ENCODE results near the gene CRYGN.

CRYGN gene

DNA sequence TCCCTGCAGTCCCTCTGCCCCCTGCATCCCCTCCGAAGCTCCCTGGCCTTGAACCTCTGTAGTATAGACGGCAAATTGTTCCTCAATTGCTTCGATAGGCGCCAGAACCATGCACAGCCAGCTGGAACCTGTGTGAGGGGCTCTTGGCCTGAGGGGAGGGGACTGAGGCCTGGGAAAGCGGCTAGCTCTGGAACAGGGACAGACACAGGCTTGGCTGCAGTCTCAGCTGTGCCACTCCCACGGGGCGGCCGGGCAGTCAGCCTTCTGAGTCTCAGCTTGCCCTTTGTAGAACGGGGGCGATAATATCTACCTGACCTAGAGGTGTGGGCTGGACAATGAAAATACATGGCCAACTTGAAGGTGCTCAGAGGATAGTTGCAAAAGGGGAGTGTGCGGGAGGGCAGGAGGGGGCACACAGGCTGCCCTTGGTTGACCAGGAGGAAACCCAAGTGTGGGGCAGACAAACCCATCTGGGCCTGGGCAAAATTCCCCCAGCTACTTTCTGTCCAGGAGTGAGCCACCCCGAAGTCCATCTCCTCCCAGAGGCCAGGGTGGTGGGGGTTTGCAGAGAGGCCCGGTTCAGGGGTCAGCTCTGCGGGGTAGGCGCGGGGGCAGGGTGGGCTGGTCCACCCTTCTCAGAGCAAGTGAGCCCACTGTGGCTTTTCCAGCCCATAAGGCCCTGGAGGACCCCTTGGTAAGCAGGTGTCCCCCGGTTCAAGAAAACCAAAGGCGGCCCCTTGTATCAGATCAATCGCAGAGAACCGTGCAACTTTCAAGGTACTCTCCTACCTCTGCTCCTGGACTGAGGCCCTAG, 4.6 kb downstream of the CRYGN start:
- Histone ChIP-seq H3K9ac (ENCODE audit: low read length in 5 of 5) (no peak overlapping the region), H3K4me3 (ENCODE audit: low read depth in 1 of 5, low read length in 5 of 5) (no peak overlapping the region), H3K4me1 (ENCODE audit: control insufficient read depth in 5 of 5, insufficient read depth in 5 of 5, low read length in 5 of 5) (peaks cover 0 to 17% (median 10%) of the 10 kb centered on the region in 5 donors), H3K27me3 (ENCODE audit: control insufficient read depth in 5 of 5, insufficient read depth in 4 of 5, low read length in 5 of 5) (peaks cover 0 to 7% (median 0%) of the 10 kb centered on the region in 5 donors), H3K27ac (ENCODE audit: low read depth, low read length) (no peak overlapping the region), H3K9me3 (ENCODE audit: control insufficient read depth in 5 of 5, low read length in 5 of 5) (no peaks in the 10 kb centered on the region), H3K36me3 (ENCODE audit: control insufficient read depth in 5 of 5, insufficient read depth in 5 of 5, low read length in 5 of 5) (no peaks in the 10 kb centered on the region)

DNA sequence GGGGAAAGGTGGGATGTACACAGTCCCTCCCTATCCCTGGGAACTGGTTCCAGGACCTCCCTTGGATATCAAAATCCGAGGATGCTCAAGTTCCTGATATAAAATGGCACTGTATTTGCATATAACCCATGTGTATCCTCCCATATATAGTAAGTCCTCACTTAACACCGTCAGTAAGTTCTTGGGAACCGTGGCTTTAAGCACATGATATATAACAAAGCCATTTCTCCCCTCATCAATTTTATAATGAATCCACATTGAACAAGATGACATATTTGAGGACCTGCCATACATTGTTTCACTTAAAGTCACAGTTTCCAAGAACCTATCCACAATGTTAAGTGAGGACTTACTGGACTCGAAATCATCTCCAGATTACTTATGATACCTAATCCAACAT, 5.4 kb downstream of the CRYGN start:
- peaks cover 0 to 2% (median 0%) of the 10 kb centered on the region in 5 donors for H3K27me3 ChIP-seq (ENCODE audit: control insufficient read depth in 5 of 5, insufficient read depth in 4 of 5, low read length in 5 of 5)
- H3K9ac ChIP-seq (ENCODE audit: low read length in 5 of 5): no peak overlapping the region
- peaks cover 0 to 17% (median 9%) of the 10 kb centered on the region in 5 donors for H3K4me1 ChIP-seq (ENCODE audit: control insufficient read depth in 5 of 5, insufficient read depth in 5 of 5, low read length in 5 of 5)
- H3K4me3 ChIP-seq (ENCODE audit: low read depth in 1 of 5, low read length in 5 of 5): no peak overlapping the region
- H3K36me3 ChIP-seq (ENCODE audit: control insufficient read depth in 5 of 5, insufficient read depth in 5 of 5, low read length in 5 of 5): no peaks in the 10 kb centered on the region
- H3K27ac ChIP-seq (ENCODE audit: low read depth, low read length): no peak overlapping the region
- H3K9me3 ChIP-seq (ENCODE audit: control insufficient read depth in 5 of 5, low read length in 5 of 5): no peaks in the 10 kb centered on the region

DNA sequence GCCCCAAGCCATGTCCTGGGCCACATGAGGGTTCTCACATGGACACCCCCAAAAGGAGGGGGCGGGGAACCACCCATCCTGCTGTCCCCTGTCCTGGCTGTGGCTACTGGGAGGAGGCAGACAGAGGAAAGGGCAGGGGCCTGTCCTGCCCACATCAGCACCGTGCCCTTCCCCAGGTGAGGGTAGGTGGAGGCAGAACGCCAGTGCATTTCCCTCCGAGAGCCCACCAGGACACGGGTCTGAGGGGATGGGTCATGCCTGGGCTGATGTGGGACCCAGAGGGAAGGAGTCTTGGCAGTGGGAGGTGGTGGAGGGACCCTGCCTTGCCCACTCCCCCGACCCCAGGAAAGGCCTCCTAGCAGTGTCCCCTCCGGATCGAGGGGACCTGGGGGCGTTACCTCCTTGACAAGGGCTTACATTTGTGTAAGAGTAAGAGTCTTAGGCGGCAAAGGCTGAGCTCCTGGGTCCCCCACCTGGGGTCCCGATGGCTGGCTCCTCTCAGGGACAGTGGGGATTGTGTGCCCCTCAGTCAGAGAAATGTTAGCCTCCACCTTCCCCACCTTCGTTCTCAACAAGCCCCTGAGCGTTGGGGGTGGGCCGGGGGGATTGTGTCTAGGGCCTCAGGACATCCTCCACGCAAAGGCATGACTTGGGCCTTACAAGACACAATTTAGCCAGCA, 6.1 kb downstream of the CRYGN start:
- Histone ChIP-seq H3K36me3 (ENCODE audit: control insufficient read depth in 5 of 5, insufficient read depth in 5 of 5, low read length in 5 of 5) (no peaks in the 10 kb centered on the region), H3K4me1 (ENCODE audit: control insufficient read depth in 5 of 5, insufficient read depth in 5 of 5, low read length in 5 of 5) (peaks cover 3 to 22% (median 14%) of the 10 kb centered on the region in 5 donors), H3K9ac (ENCODE audit: low read length in 5 of 5) (no peak overlapping the region), H3K27me3 (ENCODE audit: control insufficient read depth in 5 of 5, insufficient read depth in 4 of 5, low read length in 5 of 5) (no peaks in the 10 kb centered on the region), H3K9me3 (ENCODE audit: control insufficient read depth in 5 of 5, low read length in 5 of 5) (no peaks in the 10 kb centered on the region), H3K27ac (ENCODE audit: low read depth, low read length) (no peak overlapping the region), H3K4me3 (ENCODE audit: low read depth in 1 of 5, low read length in 5 of 5) (no peak overlapping the region)

- Histone ChIP-seq H3K27me3 (ENCODE audit: control insufficient read depth in 5 of 5, insufficient read depth in 4 of 5, low read length in 5 of 5) (no peaks in the 10 kb centered on the region), H3K36me3 (ENCODE audit: control insufficient read depth in 5 of 5, insufficient read depth in 5 of 5, low read length in 5 of 5) (no peaks in the 10 kb centered on the region), H3K9me3 (ENCODE audit: control insufficient read depth in 5 of 5, low read length in 5 of 5) (no peaks in the 10 kb centered on the region), H3K27ac (ENCODE audit: low read depth, low read length) (no peak overlapping the region), H3K4me3 (ENCODE audit: low read depth in 1 of 5, low read length in 5 of 5) (no peak overlapping the region), H3K9ac (ENCODE audit: low read length in 5 of 5) (no peak overlapping the region), H3K4me1 (ENCODE audit: control insufficient read depth in 5 of 5, insufficient read depth in 5 of 5, low read length in 5 of 5) (peaks cover 4 to 32% (median 23%) of the 10 kb centered on the region in 5 donors)
Measured at GRCh38 chr7:151432658-151433521, 7.1 kb downstream of the CRYGN start.

DNA sequence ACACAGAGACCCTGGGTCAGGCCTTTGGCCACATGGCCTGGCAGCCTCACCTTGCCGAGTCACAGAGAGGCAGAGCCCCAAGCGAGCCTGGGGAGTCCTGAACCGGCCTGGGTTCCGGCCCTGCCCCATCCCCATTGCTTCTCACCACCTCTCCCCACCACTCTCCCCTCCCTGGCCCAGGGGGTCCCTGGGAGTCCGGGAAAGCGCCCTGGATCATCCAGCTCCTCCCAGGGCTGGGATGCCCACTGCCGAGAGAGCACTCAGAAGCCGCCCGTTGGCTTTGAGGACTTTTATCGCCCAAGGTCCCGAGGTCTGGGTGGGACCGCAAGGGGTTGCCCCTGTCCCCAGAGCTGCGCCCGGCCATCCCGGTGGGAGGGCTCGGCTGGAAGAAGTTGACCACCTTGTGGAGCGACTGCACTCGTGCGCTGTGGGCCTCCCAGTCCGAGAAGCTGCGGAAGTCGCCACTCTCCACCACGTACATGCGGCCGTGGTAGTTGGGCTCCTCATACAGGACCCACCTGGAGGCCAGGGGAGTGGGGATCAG, 8.1 kb downstream of the CRYGN start:
- no peak overlapping the region for H3K9ac ChIP-seq (ENCODE audit: low read length in 5 of 5)
- no peaks in the 10 kb centered on the region for H3K36me3 ChIP-seq (ENCODE audit: control insufficient read depth in 5 of 5, insufficient read depth in 5 of 5, low read length in 5 of 5)
- peaks cover 4 to 43% (median 34%) of the 10 kb centered on the region in 5 donors for H3K4me1 ChIP-seq (ENCODE audit: control insufficient read depth in 5 of 5, insufficient read depth in 5 of 5, low read length in 5 of 5)
- H3K9me3 ChIP-seq (ENCODE audit: control insufficient read depth in 5 of 5, low read length in 5 of 5): no peaks in the 10 kb centered on the region
- H3K27me3 ChIP-seq (ENCODE audit: control insufficient read depth in 5 of 5, insufficient read depth in 4 of 5, low read length in 5 of 5): no peaks in the 10 kb centered on the region
- H3K27ac ChIP-seq (ENCODE audit: low read depth, low read length): no peak overlapping the region
- H3K4me3 ChIP-seq (ENCODE audit: low read depth in 1 of 5, low read length in 5 of 5): no peak overlapping the region

GRCh38 chr7:151431281-151431767, 8.6 kb downstream of the CRYGN start:
- no peak overlapping the region for H3K27ac ChIP-seq (ENCODE audit: low read depth, low read length)
- no peak overlapping the region for H3K4me3 ChIP-seq (ENCODE audit: low read depth in 1 of 5, low read length in 5 of 5)
- no peaks in the 10 kb centered on the region for H3K9me3 ChIP-seq (ENCODE audit: control insufficient read depth in 5 of 5, low read length in 5 of 5)
- H3K9ac ChIP-seq (ENCODE audit: low read length in 5 of 5): no peak overlapping the region
- peaks cover 8 to 46% (median 37%) of the 10 kb centered on the region in 5 donors for H3K4me1 ChIP-seq (ENCODE audit: control insufficient read depth in 5 of 5, insufficient read depth in 5 of 5, low read length in 5 of 5)
- no peaks in the 10 kb centered on the region for H3K27me3 ChIP-seq (ENCODE audit: control insufficient read depth in 5 of 5, insufficient read depth in 4 of 5, low read length in 5 of 5)
- H3K36me3 ChIP-seq (ENCODE audit: control insufficient read depth in 5 of 5, insufficient read depth in 5 of 5, low read length in 5 of 5): no peaks in the 10 kb centered on the region

- Histone ChIP-seq H3K4me1 (ENCODE audit: control insufficient read depth in 5 of 5, insufficient read depth in 5 of 5, low read length in 5 of 5) (peaks cover 8 to 47% (median 44%) of the 10 kb centered on the region in 5 donors), H3K27me3 (ENCODE audit: control insufficient read depth in 5 of 5, insufficient read depth in 4 of 5, low read length in 5 of 5) (no peaks in the 10 kb centered on the region), H3K9ac (ENCODE audit: low read length in 5 of 5) (peak overlapping the region in 1 of 5 donors; percentile 14), H3K4me3 (ENCODE audit: low read depth in 1 of 5, low read length in 5 of 5) (no peak overlapping the region), H3K9me3 (ENCODE audit: control insufficient read depth in 5 of 5, low read length in 5 of 5) (no peaks in the 10 kb centered on the region), H3K36me3 (ENCODE audit: control insufficient read depth in 5 of 5, insufficient read depth in 5 of 5, low read length in 5 of 5) (no peaks in the 10 kb centered on the region), H3K27ac (ENCODE audit: low read depth, low read length) (no peak overlapping the region)
Measured at GRCh38 chr7:151430391-151431205, 9.3 kb downstream of the CRYGN start.

DNA sequence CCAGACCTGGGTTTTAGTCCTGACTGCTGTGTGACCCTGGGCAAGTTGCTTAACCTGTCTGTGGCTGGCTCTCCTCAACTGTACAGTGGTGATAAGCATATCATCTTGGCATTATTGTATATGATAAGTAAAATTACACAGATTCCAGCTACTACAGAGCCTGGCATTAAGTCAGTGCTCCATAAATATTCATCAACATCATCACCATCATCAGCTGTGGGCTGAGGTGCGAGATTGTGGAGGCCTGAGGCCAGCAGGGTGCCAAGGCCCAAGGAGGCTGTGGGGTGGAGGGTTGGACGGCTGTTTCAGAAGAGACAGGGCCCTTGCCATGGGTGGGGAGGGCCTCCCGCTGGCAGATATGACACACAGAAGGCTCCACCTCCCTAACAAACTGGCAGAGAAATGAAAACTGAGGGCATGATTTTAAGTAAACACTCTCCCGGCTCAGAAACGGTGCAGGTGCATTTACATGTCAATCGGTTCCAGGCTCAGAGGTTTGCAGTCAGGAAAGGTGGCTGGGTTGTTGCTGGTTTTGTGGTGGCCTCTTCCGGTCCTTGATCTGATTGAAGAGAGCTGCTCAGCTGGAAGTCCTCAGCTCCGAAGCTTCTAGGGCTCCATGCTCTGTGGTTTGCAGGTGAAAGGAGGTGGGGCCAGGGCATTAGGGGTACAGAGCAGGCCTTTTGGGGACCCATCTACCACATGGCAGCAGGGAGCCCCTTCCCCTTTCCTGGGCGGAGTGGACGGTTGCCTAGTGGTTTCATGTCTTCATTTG, 10.2 kb downstream of the CRYGN start:
- Histone ChIP-seq H3K9ac (ENCODE audit: low read length in 5 of 5) (peak overlapping the region in 2 of 5 donors; percentile 12 to 14), H3K4me1 (ENCODE audit: control insufficient read depth in 5 of 5, insufficient read depth in 5 of 5, low read length in 5 of 5) (peaks cover 8 to 53% (median 50%) of the 10 kb centered on the region in 5 donors), H3K27me3 (ENCODE audit: control insufficient read depth in 5 of 5, insufficient read depth in 4 of 5, low read length in 5 of 5) (no peaks in the 10 kb centered on the region), H3K27ac (ENCODE audit: low read depth, low read length) (peak overlapping the region; percentile 69), H3K9me3 (ENCODE audit: control insufficient read depth in 5 of 5, low read length in 5 of 5) (no peaks in the 10 kb centered on the region), H3K36me3 (ENCODE audit: control insufficient read depth in 5 of 5, insufficient read depth in 5 of 5, low read length in 5 of 5) (no peaks in the 10 kb centered on the region), H3K4me3 (ENCODE audit: low read depth in 1 of 5, low read length in 5 of 5) (no peak overlapping the region)
